UCSD-AML1 (cell line): ENCODE data around the gene RTL1.
A peak's percentile ranks its signal among the peaks of the same experiment; 100 is the strongest.

ENCODE experiments used
- DNase-seq: peaks from one replicate; lab custom pipeline; 2025; ENCODE audit not compliant: unreplicated experiment; lab: John Stamatoyannopoulos, UW

RTL1 gene

DNA sequence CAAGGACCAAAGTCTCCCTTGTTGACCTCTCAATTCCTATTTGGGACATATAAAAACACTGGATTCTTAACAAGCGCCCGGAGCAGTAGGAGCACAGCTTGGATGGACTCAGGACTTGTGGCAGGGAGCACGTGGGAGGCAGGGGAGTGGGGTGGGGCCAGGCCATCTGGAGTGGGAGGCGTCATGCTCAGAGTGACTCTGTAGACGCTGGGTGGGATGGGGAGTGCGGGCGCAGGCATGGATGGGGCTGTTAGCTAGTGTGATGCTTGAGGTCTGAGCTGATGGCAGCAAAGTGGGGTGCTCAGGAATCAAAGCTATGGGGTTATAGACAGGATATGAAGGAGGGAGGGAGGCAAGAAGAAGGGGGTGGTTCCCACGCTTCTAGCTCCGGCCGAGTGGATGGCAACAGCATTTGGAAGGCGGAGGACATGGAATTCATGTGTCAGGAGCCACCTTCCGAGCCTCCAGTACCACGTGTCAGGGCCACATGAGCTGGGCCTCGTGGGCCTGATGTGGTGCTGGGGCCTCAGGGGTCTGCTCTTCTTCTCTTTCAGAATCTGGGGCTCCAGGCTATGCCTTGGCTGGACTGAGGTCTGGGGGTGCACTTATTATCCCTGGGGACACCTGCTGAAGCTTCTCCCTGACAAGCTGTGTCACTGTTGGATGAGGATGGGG is 51.4 kb downstream of the RTL1 start:
- no peak for DNase-seq

DNA sequence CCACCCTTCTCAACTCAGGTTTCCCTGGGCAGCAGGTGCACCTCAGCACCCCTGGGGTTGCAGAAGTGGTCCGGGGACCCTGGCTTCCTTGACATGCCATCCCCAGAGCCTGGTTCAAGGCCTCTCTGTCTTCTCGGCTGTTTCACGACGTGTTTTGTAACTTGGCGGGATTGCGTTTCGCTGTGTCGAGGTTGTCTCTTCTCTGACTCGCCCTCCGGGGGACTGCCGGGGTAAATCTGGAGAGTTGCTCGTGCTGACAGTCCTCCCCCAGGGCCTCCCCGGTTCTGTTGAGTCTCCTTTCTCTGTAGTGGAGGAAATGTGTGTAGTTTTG is 52.0 kb downstream of the RTL1 start:
- no peak for DNase-seq

DNA sequence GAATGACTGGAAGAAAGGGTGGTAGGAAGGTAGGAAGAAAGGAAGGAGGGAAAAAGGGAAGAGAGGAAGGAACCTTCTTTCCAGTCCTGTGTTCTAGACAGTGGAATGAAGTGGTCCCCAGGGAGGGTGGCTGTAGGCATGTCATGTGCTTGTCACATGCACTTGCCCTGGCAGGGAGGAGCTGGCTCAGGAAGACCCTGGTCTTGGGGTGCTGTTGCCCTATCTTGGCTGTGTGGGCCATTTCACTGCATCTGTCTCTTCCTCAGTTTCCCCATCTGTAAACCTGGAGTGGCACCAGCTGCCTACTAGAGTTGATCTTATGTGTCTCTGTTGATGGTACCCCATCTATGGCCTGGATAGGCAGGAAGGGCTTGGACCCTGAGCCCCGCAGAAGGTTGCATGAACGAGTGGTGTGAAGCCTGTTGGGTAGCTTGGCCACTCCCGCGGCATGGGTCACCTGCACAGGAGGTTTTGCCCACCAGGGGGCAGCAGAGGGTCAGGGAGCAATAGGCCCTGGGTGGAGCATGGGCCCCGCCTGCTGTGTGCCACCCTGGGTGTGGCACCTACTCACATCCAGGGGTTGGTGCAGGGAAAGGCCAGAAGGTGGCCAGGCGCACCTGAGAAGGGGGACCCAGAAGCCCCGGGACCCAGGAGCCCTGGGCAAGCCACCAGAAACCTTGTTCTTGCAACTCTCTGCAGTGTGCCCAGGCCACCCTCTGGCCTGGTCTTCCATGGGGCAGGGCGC is 52.5 kb downstream of the RTL1 start:
- DNase-seq, result peak; percentile 81

DNA sequence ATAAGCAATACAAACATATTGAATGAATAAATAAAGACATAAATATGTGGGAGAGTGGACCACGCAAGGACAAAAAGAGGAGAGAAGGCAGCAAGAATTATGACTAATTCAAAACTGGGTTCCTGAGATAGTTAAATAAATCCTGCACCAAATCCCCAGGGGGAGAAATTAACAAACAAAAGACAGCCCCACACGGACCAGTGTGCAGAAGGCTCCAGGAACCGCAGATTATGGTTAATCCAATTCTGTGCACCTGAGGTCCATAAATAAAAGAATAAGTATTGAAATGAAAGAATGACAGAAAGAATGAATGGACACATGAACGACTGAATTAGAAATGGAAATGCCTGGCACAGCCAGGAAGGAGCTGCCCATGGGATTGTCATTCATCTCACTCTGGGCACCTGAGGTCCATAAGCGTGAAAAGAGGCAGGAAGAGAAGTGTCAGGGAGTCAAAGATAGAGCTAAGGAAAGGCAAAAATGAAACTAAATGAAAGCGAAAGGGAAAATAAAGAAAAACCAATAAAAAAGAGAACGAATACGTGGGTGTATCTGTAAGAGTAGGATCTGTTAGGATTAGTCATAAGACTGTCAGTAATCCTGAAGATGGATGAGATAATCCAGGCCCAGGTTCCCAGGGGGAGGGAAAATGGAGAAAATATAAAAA is 54.3 kb downstream of the RTL1 start:
- no peak for DNase-seq

DNA sequence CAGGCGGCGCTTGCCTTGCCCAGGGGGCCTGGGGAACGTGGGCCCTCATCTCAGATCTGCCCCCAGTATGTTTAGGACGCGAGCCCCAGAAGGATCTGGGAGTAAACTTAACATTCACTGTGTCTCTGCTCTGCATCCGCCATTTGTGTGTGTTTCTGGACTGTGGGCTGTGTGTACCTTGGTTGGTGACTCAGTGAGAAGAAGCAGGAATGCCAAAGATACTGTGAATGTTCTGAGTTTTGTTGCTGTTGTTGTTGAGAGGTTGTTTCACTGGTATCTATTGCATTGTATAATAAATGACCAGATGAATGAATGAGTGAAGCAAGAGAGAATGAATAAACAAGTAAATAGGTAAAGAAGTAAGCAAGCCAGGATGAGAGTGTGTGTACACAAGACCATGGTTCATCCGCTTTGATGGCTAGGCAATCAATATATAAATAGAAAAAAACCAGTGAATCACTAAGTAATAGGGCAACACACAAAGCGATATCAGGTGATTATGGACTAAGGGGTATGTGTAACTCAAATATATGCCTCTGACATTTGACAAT is 57.1 kb downstream of the RTL1 start:
- no peak for DNase-seq

DNA sequence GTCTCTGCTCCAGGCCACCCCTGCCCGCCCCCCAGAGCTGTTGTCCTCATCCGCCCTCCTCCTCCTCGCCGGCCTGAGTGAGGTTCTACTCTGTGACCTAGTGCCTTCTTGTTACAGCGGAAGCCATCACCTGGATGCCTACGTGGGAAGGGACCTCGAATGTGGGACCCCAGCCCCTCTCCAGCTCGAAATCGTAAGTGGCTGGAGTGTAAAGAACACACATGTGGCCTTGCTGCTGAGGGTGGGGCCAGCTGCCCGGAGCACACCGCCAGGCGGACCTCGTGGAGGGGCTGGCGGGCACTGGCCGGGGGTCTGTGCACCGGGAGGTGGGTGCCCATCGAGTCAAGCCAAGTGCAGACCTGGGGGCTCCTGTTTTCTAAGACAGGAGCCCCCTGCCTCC is 58.2 kb downstream of the RTL1 start:
- no peak for DNase-seq

DNA sequence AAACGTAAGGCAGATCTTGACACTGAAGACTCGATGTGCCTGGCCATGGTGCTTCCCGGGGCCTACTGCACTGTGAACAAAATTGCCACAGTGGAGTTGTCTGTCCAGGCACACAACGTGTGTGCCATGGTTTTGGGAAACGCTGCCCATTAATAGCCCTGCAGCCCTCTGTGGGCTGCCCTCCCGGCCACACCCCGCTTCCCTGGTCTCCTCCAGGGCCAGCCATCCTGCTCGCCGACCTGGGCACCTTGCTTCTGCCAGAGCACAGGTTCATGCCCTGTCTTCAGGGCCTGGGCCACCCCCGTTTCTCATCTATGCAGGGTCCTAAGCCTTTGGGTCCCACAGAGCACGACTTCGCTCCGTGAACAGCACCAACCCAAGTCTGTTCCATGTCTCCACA is 58.7 kb downstream of the RTL1 start:
- DNase-seq, result no peak

DNA sequence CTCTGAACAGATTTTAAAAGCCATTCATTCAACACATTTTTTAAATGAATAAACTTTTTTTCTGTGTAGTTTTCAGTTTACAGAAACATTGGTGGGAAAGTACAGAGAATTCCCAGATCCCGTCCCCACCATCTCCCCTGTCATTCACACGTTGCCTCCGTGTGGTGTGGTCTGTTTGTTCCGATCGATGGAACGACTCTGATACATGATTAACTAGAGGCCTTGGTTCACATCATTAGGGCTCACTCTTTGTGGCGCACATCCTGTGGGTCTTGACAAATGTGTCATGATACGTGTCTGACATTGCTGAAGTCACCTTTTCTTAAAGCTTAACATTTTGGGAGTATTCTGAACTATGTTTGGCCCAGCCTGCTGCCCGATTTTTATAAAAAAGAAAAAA is 59.1 kb downstream of the RTL1 start:
- DNase-seq, result no peak

DNA sequence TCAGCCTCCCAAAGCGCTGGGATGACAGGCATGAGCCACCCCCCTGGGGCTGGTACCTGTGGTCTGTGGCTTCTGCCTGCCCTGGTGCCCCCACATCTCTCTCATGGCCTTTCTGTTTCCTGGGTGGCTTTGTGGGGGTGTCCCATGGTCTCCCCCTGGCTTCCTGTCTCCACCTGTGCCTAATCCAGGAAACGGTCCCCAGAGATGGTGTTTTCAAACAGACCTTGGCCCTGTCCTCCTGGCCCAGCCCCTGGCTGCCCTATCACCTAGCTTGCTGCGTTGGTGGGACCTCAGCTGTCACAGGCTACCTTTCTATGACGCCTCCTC is 59.5 kb downstream of the RTL1 start:
- DNase-seq, result no peak

DNA sequence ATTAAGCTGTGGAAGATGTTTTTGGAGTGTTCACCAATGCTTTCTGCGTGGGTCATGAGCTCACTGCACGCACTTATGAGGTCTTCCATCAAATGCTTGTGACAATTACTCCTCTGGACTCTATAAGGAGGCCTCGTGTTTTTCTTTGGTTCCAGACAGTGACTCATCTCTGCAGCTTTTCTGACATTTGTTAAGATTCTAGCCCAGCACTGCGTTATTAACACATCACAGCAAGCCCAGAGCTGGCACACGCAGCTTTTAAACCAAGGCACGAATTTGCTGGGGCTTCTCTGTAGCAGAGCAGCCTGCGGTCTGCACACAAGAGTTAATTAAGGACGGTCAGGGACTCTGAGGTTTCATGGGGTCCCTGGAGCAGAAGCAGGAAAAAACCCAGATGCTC is 60.7 kb downstream of the RTL1 start:
- DNase-seq, result no peak

DNA sequence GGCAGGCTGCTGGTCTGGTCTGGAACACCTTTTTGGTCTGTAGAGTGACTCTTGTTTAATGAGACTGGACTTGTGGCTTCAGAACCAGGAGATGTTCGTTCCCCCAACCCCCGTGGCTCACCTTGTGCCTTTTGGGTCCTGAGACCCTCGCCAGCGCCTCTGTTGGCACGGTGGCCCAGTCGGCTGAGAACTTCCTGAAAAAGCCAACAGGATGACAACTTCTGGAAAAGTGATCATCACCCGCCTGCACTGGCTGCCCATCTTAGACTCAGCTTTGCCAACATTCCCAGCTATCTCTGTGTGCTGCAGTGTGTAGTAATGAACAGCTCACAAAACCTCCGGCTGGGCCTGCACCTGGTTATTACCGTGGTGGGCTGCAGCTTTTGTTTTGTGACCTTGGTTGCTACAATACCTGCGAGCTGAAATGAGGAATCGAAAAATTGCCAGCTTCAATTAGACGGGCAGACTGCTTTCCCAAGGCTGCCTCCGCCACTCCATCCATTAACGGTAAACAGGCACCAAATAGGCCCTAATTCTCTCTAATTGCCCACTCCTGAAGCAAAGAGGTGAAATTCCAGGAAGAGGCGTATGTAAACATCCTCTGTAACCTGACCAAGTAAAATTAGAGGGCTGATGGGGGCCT is 61.6 kb downstream of the RTL1 start:
- no peak for DNase-seq

DNA sequence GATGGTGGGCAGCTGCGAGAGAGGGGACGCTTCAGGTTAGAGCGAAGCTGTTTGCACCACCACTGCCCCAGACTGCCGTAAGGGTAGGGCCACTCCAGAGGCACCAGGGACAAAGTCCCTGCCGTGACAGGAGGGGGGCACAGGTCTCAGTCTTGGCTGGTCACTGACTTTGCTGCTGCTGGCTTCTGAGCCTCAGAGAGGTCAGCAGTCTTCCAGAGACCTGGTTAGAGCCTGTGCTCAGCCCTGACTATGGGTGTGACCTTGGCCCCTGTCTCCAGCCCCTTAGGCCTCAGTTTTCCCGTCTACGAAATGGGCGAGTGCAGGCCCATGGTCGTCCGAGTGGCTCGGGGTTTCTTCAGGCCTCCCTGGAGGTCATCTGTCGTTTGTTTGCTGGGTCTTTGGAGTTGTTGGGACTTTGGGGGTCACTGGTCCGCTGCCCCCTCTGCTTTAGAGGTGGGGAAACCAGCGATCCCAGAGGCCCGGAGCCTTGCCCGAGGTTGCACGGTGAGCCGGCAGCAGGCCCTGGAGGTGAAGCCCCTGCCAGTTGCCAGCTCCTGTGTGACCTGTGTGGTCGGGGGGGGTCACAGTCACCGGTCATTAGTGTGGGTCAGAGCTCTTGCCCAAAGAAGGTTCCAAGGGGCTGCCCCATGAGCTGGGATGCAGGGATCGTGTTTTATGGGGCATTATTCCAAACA is 62.3 kb downstream of the RTL1 start:
- DNase-seq, result no peak

DNA sequence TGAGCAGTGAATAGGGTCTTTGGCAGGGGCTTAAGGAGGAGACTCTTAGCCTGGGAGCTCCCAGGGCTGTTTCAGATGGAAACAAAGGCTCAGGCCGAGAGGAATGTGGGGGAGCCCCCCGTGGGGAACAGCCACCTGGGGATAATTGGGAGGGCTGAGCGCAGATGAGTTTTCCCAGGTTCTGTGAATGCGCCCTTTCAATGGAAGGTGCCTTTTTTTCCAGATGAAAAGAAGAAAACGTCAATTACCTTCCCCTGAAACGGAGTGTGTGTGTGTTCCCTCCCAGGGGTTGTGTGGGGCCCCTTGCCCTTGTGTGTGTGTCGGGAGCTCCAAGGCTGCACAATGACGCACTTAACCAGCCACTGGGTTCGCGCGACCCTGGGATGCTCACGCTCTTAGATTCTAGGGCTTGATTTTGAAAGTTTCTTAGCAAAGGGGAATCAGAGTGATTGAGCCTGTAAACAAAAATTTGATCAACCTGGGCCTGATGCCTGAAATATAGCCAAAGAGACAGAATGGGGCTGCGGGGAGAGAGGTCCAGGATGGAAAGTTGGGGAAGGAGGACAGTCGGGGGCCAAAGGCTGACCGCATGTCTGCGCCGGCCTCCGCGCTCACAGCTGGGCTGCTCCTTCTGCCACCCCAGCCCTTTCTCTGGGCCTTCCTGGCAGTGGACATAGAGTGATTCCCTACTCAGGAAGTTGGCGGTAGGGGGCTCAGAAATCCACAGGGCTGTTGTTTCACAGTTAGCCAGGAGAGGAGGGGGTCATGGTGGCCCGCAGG is 63.0 kb downstream of the RTL1 start:
- DNase-seq, result no peak

DNA sequence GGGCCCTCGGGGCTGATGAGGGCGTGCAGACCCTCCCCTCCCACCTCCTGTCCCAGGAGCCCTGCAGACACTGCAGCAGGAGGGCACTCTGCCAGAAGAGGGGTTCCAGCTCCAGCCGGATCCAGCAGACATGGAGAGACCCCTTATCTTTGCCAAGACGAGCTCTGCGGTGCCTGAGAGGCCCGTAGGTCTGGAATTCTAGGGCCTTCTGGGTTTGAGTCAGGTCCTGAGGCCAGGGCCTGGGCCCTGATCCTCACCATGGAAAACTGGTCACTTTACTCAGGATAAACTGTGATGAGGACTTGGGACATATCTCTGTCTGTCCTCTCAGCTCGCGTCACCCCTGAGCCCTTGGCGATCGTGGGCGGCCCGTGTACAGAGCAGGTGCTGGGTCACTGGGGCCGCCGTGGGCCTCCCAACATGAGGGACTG is 63.8 kb downstream of the RTL1 start:
- no peak for DNase-seq

DNA sequence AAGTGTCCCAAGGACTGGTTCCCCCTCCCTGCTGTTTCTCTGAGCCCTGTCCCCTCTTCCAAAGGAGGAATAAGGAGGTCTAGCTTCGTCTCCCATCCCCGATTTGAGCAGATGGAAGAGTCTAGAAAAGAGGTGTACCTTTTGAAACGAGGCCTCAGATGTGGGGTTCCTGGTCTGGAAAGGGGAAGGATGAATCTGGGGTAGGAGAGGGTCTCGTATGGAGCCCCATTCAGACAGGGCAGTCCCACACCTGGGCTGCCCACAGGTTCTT is 64.3 kb downstream of the RTL1 start:
- DNase-seq, result no peak

DNA sequence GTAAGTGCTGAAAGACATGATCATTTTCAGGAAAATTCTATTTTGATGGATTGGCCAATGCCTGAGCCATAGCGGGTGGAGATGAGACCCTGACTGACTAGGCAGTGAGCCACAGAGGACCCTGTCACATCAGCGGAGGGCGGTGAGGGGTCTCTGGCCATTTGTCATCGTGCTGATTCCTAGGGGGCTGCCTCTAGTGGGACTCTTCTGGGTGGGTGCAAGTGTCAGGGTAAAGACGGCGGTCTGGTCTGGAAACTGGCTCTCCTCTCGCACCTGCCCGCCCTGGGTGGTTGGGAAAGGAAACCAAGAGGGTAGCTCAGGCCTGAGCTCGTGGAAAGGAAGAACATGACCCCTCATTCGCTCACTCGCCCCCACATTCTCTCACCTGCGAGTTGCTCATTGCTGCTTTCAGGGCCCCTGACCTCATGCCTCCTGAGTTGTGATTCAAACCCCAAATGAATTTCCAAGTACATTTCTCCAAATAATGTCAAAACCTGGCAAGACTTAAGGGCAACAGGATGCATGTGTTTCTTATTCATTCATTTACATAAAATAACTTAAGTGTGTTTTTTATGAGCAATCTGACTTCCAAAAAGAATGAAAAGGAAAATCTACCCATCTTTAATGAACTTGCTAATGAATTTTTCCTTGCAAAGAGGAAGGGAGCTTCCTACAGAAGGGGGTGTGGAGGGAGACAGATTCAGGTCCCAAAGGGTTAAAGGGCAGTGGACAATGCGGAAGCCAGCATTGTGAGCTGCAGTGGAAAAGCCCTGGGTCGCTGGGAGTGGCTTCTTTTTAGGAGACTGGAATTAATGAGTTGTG is 64.8 kb downstream of the RTL1 start:
- no peak for DNase-seq

DNA sequence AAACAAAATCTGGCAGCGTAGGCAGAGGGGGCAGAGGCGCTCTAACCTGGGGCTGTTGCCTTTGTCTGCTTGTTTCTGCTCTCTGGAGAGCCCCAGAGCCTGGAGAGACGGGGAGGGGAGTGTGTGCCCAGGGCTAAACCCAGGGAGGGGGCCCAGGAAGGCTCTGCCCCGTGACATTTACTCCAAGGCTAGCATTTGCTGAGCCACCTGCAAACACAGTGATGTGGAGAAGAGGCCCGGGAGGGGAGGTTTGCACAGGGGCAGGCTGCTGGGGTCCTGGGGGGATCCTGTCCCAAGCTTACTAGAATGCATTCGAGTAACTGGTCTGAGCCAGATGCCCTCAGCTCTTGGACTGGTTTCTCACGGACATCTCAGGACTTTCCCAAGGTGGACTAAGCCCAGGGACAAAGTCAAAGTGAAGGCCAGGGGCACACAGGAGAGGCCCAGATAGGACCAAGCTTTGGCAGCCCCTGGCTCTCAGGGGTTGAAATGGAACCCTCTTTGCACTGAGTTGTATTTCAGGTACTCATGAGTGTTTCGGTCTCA is 65.6 kb downstream of the RTL1 start:
- no peak for DNase-seq

DNA sequence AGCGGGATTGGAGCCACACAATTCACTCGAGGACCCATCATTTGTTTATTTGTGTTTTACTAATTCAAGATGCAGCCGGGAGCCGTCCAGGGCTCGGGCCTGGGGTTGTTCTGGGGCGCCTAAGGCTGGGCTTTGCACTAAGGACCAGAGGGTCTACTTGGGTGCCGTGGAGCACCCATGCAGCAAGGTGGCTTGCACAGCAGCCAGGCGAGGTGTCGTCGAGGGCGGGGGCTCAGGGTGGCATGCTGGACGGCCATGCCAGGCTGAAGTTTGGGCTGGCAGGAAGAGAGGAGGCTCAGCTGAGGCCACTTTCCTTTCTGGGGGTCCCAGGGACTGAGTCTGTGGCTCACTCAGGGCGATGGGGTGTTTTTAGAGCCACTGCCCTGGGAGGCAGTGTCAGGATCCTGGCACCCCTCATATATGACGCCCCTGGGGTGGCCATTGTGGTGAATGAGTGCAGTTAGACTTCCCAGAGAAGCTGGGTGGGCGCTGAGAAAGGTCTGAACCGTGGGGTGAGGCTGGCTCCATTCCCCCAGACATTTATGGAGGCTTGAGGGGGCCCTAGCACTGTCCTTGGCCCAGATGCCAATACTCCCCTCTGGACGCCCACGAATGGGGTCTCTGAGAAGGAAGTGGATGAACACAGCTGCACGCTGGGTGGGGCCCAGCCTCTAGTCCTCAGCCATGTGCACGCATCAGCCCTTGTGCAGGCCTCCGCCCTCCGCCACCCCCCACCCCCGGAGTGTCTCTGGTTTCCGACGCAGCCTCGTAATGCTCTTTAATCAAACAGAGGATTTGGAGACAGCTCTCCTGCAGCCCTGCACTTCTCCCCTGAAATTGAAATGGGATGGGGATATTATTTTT is 66.3 kb downstream of the RTL1 start:
- no peak for DNase-seq
